Measurements from ENCODE around the gene GLOD4. TPM values are rescaled to one million over a fixed set of nuclear protein-coding genes. Genes with fewer than 3 reads are reported as not detected.
"Not testable (repeated sequence)": the region's sequence is repeated elsewhere in the genome, so short reads cannot be mapped to it uniquely, and the experiment has no call there.

GLOD4 gene
- total and polyA plus RNA-seq, 12 donors: 29.8 to 107 (median 74.3) TPM

DNA sequence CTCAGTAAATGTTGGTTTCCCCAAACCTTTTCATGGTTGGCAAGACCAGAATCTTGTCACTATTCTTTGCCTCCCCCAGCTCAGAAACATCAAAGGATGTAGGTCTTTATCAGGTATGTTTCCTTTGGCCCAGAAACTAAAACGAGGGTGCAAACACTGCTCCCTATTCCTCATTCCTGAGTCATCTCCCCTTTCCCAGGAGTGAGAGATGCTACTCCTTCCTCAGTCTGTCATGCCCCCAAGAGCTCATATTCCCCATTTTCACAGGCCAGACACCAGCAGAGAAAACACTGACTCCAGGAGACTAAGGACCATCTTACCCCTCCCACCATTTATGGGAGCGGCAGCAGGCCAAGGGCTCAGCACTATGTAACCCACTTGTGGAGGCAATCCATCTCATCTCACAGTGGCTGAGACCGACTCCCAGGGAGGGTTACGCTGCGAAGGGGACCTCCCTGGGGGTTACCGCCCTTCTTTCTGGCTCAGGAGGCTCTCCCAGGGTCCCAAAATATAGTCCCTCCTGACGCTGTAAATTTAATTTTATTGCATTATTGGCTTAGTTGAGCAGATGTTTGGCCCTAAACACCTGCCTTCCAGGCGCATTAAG is 31.5 kb downstream of the GLOD4 start:
- Histone ChIP-seq H3K36me3 (replicated peaks in 1 of 2) (peaks cover 0 to 25% of the 10 kb centered on the region in 2 donors), H3K27me3 (no peaks in the 10 kb centered on the region), H3K4me1 (replicated peaks in 1 of 2) (peaks cover 8 to 10% of the 10 kb centered on the region in 2 donors), H3K4me3 (no peak overlapping the region), H3K9me3 (replicated peaks in 1 of 3) (no peaks in the 10 kb centered on the region), H3K27ac (no peak overlapping the region)
- intact Hi-C loops (cut with DNase I): no loop called here
- no peak for DNase-seq
- 74 to 89% (median 81%) methylated on average over 8 of the region's 8 CpGs for WGBS, 4 donors
- TF ChIP-seq POLR2A (IDR thresholded peaks at IDR 0.05): no peak
- TF ChIP-seq, protein P1, sequence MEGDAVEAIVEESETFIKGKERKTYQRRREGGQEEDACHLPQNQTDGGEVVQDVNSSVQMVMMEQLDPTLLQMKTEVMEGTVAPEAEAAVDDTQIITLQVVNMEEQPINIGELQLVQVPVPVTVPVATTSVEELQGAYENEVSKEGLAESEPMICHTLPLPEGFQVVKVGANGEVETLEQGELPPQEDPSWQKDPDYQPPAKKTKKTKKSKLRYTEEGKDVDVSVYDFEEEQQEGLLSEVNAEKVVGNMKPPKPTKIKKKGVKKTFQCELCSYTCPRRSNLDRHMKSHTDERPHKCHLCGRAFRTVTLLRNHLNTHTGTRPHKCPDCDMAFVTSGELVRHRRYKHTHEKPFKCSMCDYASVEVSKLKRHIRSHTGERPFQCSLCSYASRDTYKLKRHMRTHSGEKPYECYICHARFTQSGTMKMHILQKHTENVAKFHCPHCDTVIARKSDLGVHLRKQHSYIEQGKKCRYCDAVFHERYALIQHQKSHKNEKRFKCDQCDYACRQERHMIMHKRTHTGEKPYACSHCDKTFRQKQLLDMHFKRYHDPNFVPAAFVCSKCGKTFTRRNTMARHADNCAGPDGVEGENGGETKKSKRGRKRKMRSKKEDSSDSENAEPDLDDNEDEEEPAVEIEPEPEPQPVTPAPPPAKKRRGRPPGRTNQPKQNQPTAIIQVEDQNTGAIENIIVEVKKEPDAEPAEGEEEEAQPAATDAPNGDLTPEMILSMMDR (IDR thresholded peaks at IDR 0.05): no peak

DNA sequence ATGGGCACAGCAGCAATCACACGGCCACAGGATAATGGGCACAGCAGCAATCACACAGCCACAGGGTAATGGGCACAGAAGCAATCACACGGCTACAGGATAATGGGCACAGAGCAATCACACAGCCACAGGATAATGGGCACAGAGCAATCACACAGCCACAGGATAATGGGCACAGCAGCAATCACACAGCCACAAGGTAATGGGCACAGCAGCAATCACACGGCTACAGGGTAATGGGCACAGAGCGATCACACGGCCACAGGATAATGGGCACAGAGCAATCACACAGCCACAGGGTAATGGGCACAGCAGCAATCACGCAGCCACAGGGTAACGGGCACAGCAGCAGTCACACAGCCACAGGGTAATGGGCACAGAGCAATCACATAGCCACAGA is 32.7 kb downstream of the GLOD4 start:
- H3K27me3 ChIP-seq; DNase-seq; H3K4me1 ChIP-seq (replicated peaks in 1 of 2); H3K9me3 ChIP-seq (replicated peaks in 1 of 3); H3K4me3 ChIP-seq; intact Hi-C loops (cut with DNase I); H3K27ac ChIP-seq: not testable (repeated sequence)
- H3K36me3 ChIP-seq (replicated peaks in 1 of 2): peaks cover 0 to 36% of the 10 kb centered on the region in 2 donors
- 82 to 84% (median 83%) methylated on average over 3 to 7 of the region's 7 CpGs; no CpG with 5 or more reads in 1 of the 4 donors for WGBS, 4 donors

DNA sequence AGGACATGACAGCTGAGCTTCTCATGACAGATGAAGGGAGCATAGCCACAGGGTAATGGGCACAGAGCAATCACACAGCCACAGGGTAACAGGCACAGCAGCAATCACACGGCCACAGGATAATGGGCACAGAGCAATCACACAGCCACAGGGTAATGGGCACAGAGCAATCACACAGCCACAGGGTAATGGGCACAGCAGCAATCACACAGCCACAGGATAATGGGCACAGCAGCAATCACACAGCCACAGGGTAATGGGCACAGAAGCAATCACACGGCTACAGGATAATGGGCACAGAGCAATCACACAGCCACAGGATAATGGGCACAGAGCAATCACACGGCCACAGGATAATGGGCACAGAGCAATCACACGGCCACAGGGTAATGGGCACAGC is 33.5 kb downstream of the GLOD4 start:
- intact Hi-C loops (cut with DNase I); H3K4me3 ChIP-seq; H3K9me3 ChIP-seq (replicated peaks in 1 of 3); H3K27me3 ChIP-seq; H3K27ac ChIP-seq; H3K4me1 ChIP-seq (replicated peaks in 1 of 2); DNase-seq: not testable (repeated sequence)
- peaks cover 0 to 44% of the 10 kb centered on the region in 2 donors for H3K36me3 ChIP-seq (replicated peaks in 1 of 2)
- 87 to 99% (median 93%) methylated on average over 3 to 4 of the region's 4 CpGs for WGBS, 4 donors

DNA sequence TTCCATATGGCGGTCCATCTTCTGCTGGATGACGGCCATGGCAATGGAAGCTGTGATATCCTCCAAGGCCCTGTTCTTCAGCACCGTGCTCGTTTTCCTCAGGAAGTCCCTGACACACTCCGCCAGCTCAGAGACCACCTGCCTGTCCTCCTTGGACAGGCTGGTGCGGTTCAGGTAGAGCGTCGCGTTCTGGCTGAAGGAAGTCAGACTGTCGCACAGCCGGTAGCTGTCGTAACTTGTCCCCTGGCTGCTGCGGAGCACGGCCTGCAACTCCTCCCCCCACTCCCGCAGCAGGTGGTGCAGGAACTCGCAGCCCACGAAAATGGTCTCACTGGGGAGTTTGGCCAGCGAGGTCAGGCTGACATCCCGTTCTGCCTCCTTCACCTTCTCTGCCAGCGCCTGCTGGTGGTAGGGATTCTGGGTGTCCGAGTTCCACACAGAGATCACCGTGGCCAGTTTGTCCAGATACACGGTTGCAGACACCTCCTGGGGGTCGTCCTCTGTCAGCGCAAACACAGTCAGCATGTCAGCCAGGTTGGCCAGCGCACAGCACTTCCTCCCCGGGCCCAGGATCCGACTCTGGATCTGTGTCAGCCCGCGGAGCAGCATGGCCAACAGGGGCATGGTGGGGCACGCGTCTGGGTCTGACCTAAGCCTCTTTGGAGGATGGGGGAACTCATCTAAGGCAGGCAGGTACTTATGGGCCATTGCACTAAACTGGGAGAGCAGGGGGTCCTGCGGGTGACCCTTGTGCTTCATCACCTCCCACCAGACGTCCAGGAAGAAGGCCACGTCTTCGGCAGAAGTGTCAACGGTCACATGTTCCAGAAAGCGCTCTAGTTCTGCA is 35.1 kb downstream of the GLOD4 start:
- H3K36me3 ChIP-seq (replicated peaks in 1 of 2): peaks cover 0 to 46% of the 10 kb centered on the region in 2 donors
- no peak overlapping the region for H3K27ac ChIP-seq
- no peaks in the 10 kb centered on the region for H3K9me3 ChIP-seq (replicated peaks in 1 of 3)
- no peaks in the 10 kb centered on the region for H3K27me3 ChIP-seq
- H3K4me3 ChIP-seq: no peak overlapping the region
- no peak for TF ChIP-seq POLR2A (IDR thresholded peaks at IDR 0.05)
- TF ChIP-seq, protein P1 (IDR thresholded peaks at IDR 0.05): no peak
- WGBS, 4 donors: 94 to 96% (median 95%) methylated on average over 16 to 38 of the region's 38 CpGs
- no peak for DNase-seq
- peaks cover 8 to 10% of the 10 kb centered on the region in 2 donors for H3K4me1 ChIP-seq (replicated peaks in 1 of 2)
- intact Hi-C loops (cut with DNase I): no loop called here

DNA sequence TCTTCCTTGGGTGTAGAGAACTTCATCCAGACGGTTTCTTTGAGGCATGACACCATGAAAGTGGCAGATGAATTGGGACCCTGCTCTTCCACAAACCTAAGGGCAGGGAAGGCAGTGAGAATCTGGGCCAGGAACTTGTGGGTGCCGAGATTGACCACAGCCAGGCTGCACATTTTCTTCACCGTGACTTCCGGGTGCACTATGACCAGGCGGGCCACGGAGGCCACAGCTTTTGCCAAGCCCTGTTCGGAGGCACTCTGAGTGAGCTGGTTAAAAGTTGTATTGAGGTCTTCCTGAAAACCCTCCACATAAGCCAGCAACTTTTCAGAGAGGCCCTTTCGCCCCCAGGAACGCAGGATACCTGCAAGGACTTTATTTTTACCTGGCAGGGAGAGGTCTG is 35.9 kb downstream of the GLOD4 start:
- DNase-seq: no peak
- H3K27me3 ChIP-seq: no peaks in the 10 kb centered on the region
- H3K4me1 ChIP-seq (replicated peaks in 1 of 2): peaks cover 4 to 8% of the 10 kb centered on the region in 2 donors
- intact Hi-C loops (cut with DNase I): no loop called here
- H3K4me3 ChIP-seq: no peak overlapping the region
- TF ChIP-seq POLR2A (IDR thresholded peaks at IDR 0.05): no peak
- TF ChIP-seq, protein P1 (IDR thresholded peaks at IDR 0.05): no peak
- H3K9me3 ChIP-seq (replicated peaks in 1 of 3): no peaks in the 10 kb centered on the region
- no peak overlapping the region for H3K27ac ChIP-seq
- WGBS, 4 donors: 94 to 95% (median 94%) methylated on average over 9 of the region's 9 CpGs
- peaks cover 0 to 50% of the 10 kb centered on the region in 2 donors for H3K36me3 ChIP-seq (replicated peaks in 1 of 2)
